ENCODE results near the gene APOL1. TPM values are rescaled to one million over a fixed set of nuclear protein-coding genes. Genes with fewer than 3 reads are reported as not detected.
A peak's percentile ranks its signal among the peaks of the same experiment; 100 is the strongest.
"Not testable (repeated sequence)": the region's sequence is repeated elsewhere in the genome, so short reads cannot be mapped to it uniquely, and the experiment has no call there.

The APOL1 gene
- total RNA-seq, 1 donor from 2014 or later: 0.12 TPM

GRCh38 chr22:36285545-36285944 is 32.6 kb downstream of the APOL1 start:
- no peak for TF ChIP-seq CTCF (IDR thresholded peaks at IDR 0.05; ENCODE audit: unreplicated experiment)
- no peaks in the 10 kb centered on the region for H3K4me1 Mint-ChIP-seq (ENCODE audit: low read depth)
- DNase-seq (ENCODE audit: low spot score, unreplicated experiment): no peak
- no peak overlapping the region for H3K27ac Mint-ChIP-seq
- no peaks in the 10 kb centered on the region for H3K27me3 Mint-ChIP-seq
- H3K9me3 Mint-ChIP-seq (ENCODE audit: low read depth): no peaks in the 10 kb centered on the region
- H3K4me3 Mint-ChIP-seq (ENCODE audit: low read depth): no peak overlapping the region
- H3K36me3 Mint-ChIP-seq (ENCODE audit: insufficient read depth): peaks cover 33% of the 10 kb centered on the region

- Mint-ChIP-seq H3K4me3 (ENCODE audit: low read depth) (no peak overlapping the region), H3K36me3 (ENCODE audit: insufficient read depth) (peaks cover 33% of the 10 kb centered on the region), H3K27me3 (no peaks in the 10 kb centered on the region), H3K9me3 (ENCODE audit: low read depth) (no peaks in the 10 kb centered on the region), H3K27ac (no peak overlapping the region), H3K4me1 (ENCODE audit: low read depth) (no peaks in the 10 kb centered on the region)
- peak; percentile 94 for TF ChIP-seq CTCF (IDR thresholded peaks at IDR 0.05; ENCODE audit: unreplicated experiment)
- peak; percentile 67 for DNase-seq (ENCODE audit: low spot score, unreplicated experiment)
Observed at GRCh38 chr22:36286096-36286957, 33.4 kb downstream of the APOL1 start.

- Mint-ChIP-seq H3K9me3 (ENCODE audit: low read depth) (peaks cover 5% of the 10 kb centered on the region), H3K4me3 (ENCODE audit: low read depth) (no peak overlapping the region), H3K36me3 (ENCODE audit: insufficient read depth) (peaks cover 43% of the 10 kb centered on the region), H3K4me1 (ENCODE audit: low read depth) (no peaks in the 10 kb centered on the region), H3K27me3 (no peaks in the 10 kb centered on the region), H3K27ac (no peak overlapping the region)
- no peak for DNase-seq (ENCODE audit: low spot score, unreplicated experiment)
- no peak for TF ChIP-seq CTCF (IDR thresholded peaks at IDR 0.05; ENCODE audit: unreplicated experiment)
Observed at GRCh38 chr22:36287881-36288515, 35.1 kb downstream of the APOL1 start.

GRCh38 chr22:36288571-36289405 is 35.9 kb downstream of the APOL1 start:
- Mint-ChIP-seq H3K27ac (no peak overlapping the region), H3K27me3 (no peaks in the 10 kb centered on the region), H3K4me1 (ENCODE audit: low read depth) (no peaks in the 10 kb centered on the region), H3K36me3 (ENCODE audit: insufficient read depth) (peaks cover 44% of the 10 kb centered on the region), H3K4me3 (ENCODE audit: low read depth) (no peak overlapping the region), H3K9me3 (ENCODE audit: low read depth) (peaks cover 5% of the 10 kb centered on the region)
- no peak for DNase-seq (ENCODE audit: low spot score, unreplicated experiment)
- no peak for TF ChIP-seq CTCF (IDR thresholded peaks at IDR 0.05; ENCODE audit: unreplicated experiment)

- no peaks in the 10 kb centered on the region for H3K4me1 Mint-ChIP-seq (ENCODE audit: low read depth)
- H3K36me3 Mint-ChIP-seq (ENCODE audit: insufficient read depth): peaks cover 47% of the 10 kb centered on the region
- no peak for DNase-seq (ENCODE audit: low spot score, unreplicated experiment)
- no peak for TF ChIP-seq CTCF (IDR thresholded peaks at IDR 0.05; ENCODE audit: unreplicated experiment)
- no peaks in the 10 kb centered on the region for H3K27me3 Mint-ChIP-seq
- no peak overlapping the region for H3K4me3 Mint-ChIP-seq (ENCODE audit: low read depth)
- H3K9me3 Mint-ChIP-seq (ENCODE audit: low read depth): peaks cover 5% of the 10 kb centered on the region
- no peak overlapping the region for H3K27ac Mint-ChIP-seq
Observed at GRCh38 chr22:36289406-36289870, 36.5 kb downstream of the APOL1 start.

GRCh38 chr22:36289948-36290371 is 37.0 kb downstream of the APOL1 start:
- H3K9me3 Mint-ChIP-seq (ENCODE audit: low read depth); H3K27me3 Mint-ChIP-seq; DNase-seq (ENCODE audit: low spot score, unreplicated experiment); H3K27ac Mint-ChIP-seq; H3K4me1 Mint-ChIP-seq (ENCODE audit: low read depth); H3K4me3 Mint-ChIP-seq (ENCODE audit: low read depth): not testable (repeated sequence)
- peaks cover 49% of the 10 kb centered on the region for H3K36me3 Mint-ChIP-seq (ENCODE audit: insufficient read depth)

GRCh38 chr22:36290391-36291075 is 37.6 kb downstream of the APOL1 start:
- H3K9me3 Mint-ChIP-seq (ENCODE audit: low read depth); DNase-seq (ENCODE audit: low spot score, unreplicated experiment); H3K4me3 Mint-ChIP-seq (ENCODE audit: low read depth); H3K4me1 Mint-ChIP-seq (ENCODE audit: low read depth); H3K27me3 Mint-ChIP-seq; H3K27ac Mint-ChIP-seq: not testable (repeated sequence)
- H3K36me3 Mint-ChIP-seq (ENCODE audit: insufficient read depth): peaks cover 51% of the 10 kb centered on the region
